ENCODE data around the gene CNTNAP4.

CNTNAP4 gene

GRCh38 chr16:76500006-76500405 is 222.8 kb downstream of the CNTNAP4 start:
- no peak for DNase-seq

GRCh38 chr16:76502063-76502462 is 224.9 kb downstream of the CNTNAP4 start:
- DNase-seq, result no peak

GRCh38 chr16:76502555-76502954 is 225.4 kb downstream of the CNTNAP4 start:
- no peak for DNase-seq

GRCh38 chr16:76503091-76503490 is 225.9 kb downstream of the CNTNAP4 start:
- no peak for DNase-seq

- DNase-seq, result no peak
Measured at GRCh38 chr16:76511203-76511602, 234.0 kb downstream of the CNTNAP4 start.

GRCh38 chr16:76518781-76519180 is 241.6 kb downstream of the CNTNAP4 start:
- DNase-seq, result no peak

GRCh38 chr16:76524356-76524755 is 247.2 kb downstream of the CNTNAP4 start:
- DNase-seq, result no peak

GRCh38 chr16:76524769-76525168 is 247.6 kb downstream of the CNTNAP4 start:
- no peak for DNase-seq

- no peak for DNase-seq
Measured at GRCh38 chr16:76527244-76527643, 250.0 kb downstream of the CNTNAP4 start.

GRCh38 chr16:76529120-76529519 is 251.9 kb downstream of the CNTNAP4 start:
- DNase-seq, result no peak

GRCh38 chr16:76531236-76531635 is 254.0 kb downstream of the CNTNAP4 start:
- DNase-seq, result no peak

- no peak for DNase-seq
Measured at GRCh38 chr16:76532188-76532973, 255.2 kb downstream of the CNTNAP4 start.

GRCh38 chr16:76539609-76540008 is 262.4 kb downstream of the CNTNAP4 start:
- DNase-seq, result no peak

- DNase-seq, result no peak
Measured at GRCh38 chr16:76541070-76541469, 263.9 kb downstream of the CNTNAP4 start.

- DNase-seq, result no peak
Measured at GRCh38 chr16:76565542-76565941, 288.3 kb downstream of the CNTNAP4 start.

GRCh38 chr16:76571755-76572154 is 294.6 kb downstream of the CNTNAP4 start:
- DNase-seq, result no peak

GRCh38 chr16:76573281-76573680 is 296.1 kb downstream of the CNTNAP4 start:
- no peak for DNase-seq

GRCh38 chr16:76574651-76575050 is 297.4 kb downstream of the CNTNAP4 start:
- DNase-seq, result no peak

GRCh38 chr16:76576526-76576925 is 299.3 kb downstream of the CNTNAP4 start:
- DNase-seq, result no peak

- no peak for DNase-seq
Measured at GRCh38 chr16:76577003-76577402, 299.8 kb downstream of the CNTNAP4 start.

- no peak for DNase-seq
Measured at GRCh38 chr16:76579277-76579922, 302.2 kb downstream of the CNTNAP4 start.

GRCh38 chr16:76583466-76583865 is 306.3 kb downstream of the CNTNAP4 start:
- DNase-seq, result no peak

- no peak for DNase-seq
Measured at GRCh38 chr16:76583945-76584344, 306.7 kb downstream of the CNTNAP4 start.

GRCh38 chr16:76598498-76598897 is 321.3 kb downstream of the CNTNAP4 start:
- DNase-seq, result no peak

GRCh38 chr16:76607317-76607716 is 330.1 kb downstream of the CNTNAP4 start:
- DNase-seq, result no peak
